Neural crest cell (in vitro differentiated cells): ENCODE results near the gene DDX21. TPM values are rescaled to one million over a fixed set of nuclear protein-coding genes. Genes with fewer than 3 reads are reported as not detected.
"Not testable (repeated sequence)": the region's sequence is repeated elsewhere in the genome, so short reads cannot be mapped to it uniquely, and the experiment has no call there.

Source experiments
- DNase-seq: peaks from one replicate; pipeline ENCODE4 v3.0.0; 2021; ENCODE audit warnings: low read depth, mixed read lengths, low spot score
- H3K27ac Mint-ChIP-seq: one replicate; pipeline ENCODE4 v1.8.0; 2021; ENCODE audit warnings: mild to moderate bottlenecking, mixed read lengths; ENCODE audit not compliant: unreplicated experiment
- H3K27me3 Mint-ChIP-seq: 2 replicates; pipeline ENCODE4 v1.8.0; 2021; ENCODE audit warnings: low read depth, mild to moderate bottlenecking, mixed read lengths
- H3K36me3 Mint-ChIP-seq: 2 replicates; pipeline ENCODE4 v1.8.0; 2021; ENCODE audit warnings: low read depth, mild to moderate bottlenecking, mixed read lengths
- H3K4me1 Mint-ChIP-seq: 2 replicates; pipeline ENCODE4 v1.8.0; 2021; ENCODE audit warnings: mixed read lengths
- H3K4me3 Mint-ChIP-seq: one replicate; pipeline ENCODE4 v1.8.0; 2021; ENCODE audit warnings: mild to moderate bottlenecking, mixed read lengths
- H3K9me3 Mint-ChIP-seq: 2 replicates; pipeline ENCODE4 v1.8.0; 2021; ENCODE audit warnings: mixed read lengths
- CTCF ChIP-seq: fragments of 200-600 bp; sonication (generic); conservative IDR thresholded peaks from 2 replicates; pipeline ENCODE4 v1.5.0; 2021; ENCODE audit warnings: antibody characterized with exemption, mild to moderate bottlenecking
- total RNA-seq: library from RNA; stranded (reverse); gene quantifications from 2 replicates; pipeline ENCODE4 v1.2.1, GENCODE V29; 2021

Gene DDX21
- total RNA-seq, 1 donor from 2014 or later: 67.2 TPM

GRCh38 chr10:68957284-68957615, 1.3 kb downstream of the DDX21 start:
- Mint-ChIP-seq H3K4me3 (peak overlapping the region; percentile 97), H3K36me3 (peaks cover 4% of the 10 kb centered on the region)

GRCh38 chr10:68957654-68958053, 1.7 kb downstream of the DDX21 start:
- H3K4me3 Mint-ChIP-seq: peak overlapping the region; percentile 97
- H3K27ac Mint-ChIP-seq: peak overlapping the region; percentile 98
- peaks cover 4% of the 10 kb centered on the region for H3K36me3 Mint-ChIP-seq
- peaks cover 25% of the 10 kb centered on the region for H3K4me1 Mint-ChIP-seq
- no peak for DNase-seq
- no peaks in the 10 kb centered on the region for H3K9me3 Mint-ChIP-seq
- H3K27me3 Mint-ChIP-seq: no peaks in the 10 kb centered on the region
- TF ChIP-seq CTCF: no peak

More at GRCh38 chr10:68957284-68957615, 1.3 kb downstream of the DDX21 start:
- Mint-ChIP-seq H3K27me3 (no peaks in the 10 kb centered on the region), H3K4me1 (peaks cover 25% of the 10 kb centered on the region), H3K9me3 (no peaks in the 10 kb centered on the region), H3K27ac (peak overlapping the region; percentile 98)
- no peak for DNase-seq
- TF ChIP-seq CTCF: no peak

GRCh38 chr10:68959695-68960527, 3.9 kb downstream of the DDX21 start:
- Mint-ChIP-seq H3K4me1 (peaks cover 25% of the 10 kb centered on the region), H3K27ac (peak overlapping the region; percentile 3), H3K4me3 (no peak overlapping the region), H3K36me3 (peaks cover 9% of the 10 kb centered on the region), H3K27me3 (no peaks in the 10 kb centered on the region), H3K9me3 (no peaks in the 10 kb centered on the region)
- TF ChIP-seq CTCF: no peak
- DNase-seq: no peak

GRCh38 chr10:68963151-68963550, 7.2 kb downstream of the DDX21 start:
- Mint-ChIP-seq H3K4me1 (peaks cover 3% of the 10 kb centered on the region), H3K36me3 (peaks cover 5% of the 10 kb centered on the region), H3K27me3 (no peaks in the 10 kb centered on the region), H3K4me3 (no peak overlapping the region), H3K27ac (no peak overlapping the region), H3K9me3 (no peaks in the 10 kb centered on the region)
- TF ChIP-seq CTCF: no peak
- DNase-seq: no peak

- no peak overlapping the region for H3K4me3 Mint-ChIP-seq
- H3K27me3 Mint-ChIP-seq: no peaks in the 10 kb centered on the region
- TF ChIP-seq CTCF: no peak
- no peaks in the 10 kb centered on the region for H3K4me1 Mint-ChIP-seq
- no peaks in the 10 kb centered on the region for H3K9me3 Mint-ChIP-seq
- no peak for DNase-seq
- peaks cover 20% of the 10 kb centered on the region for H3K36me3 Mint-ChIP-seq
- H3K27ac Mint-ChIP-seq: peak overlapping the region; percentile 55
These were observed 18.0 kb downstream of the DDX21 start for GRCh38 chr10:68973975-68974374.

- H3K27me3 Mint-ChIP-seq, H3K4me3 Mint-ChIP-seq, H3K4me1 Mint-ChIP-seq, H3K9me3 Mint-ChIP-seq, DNase-seq: not testable (repeated sequence)
- peak overlapping the region; percentile 6 for H3K27ac Mint-ChIP-seq
- H3K36me3 Mint-ChIP-seq: peaks cover 20% of the 10 kb centered on the region
These were observed 20.0 kb downstream of the DDX21 start for GRCh38 chr10:68975936-68976473.

- not testable (repeated sequence) for H3K4me1 Mint-ChIP-seq, H3K27ac Mint-ChIP-seq, H3K27me3 Mint-ChIP-seq, H3K9me3 Mint-ChIP-seq, DNase-seq, H3K4me3 Mint-ChIP-seq
- peaks cover 14% of the 10 kb centered on the region for H3K36me3 Mint-ChIP-seq
These were observed 23.8 kb downstream of the DDX21 start for GRCh38 chr10:68979738-68980137.
